H1 (cell line): ENCODE results near the gene MBOAT2. TPM values are rescaled to one million over a fixed set of nuclear protein-coding genes. Genes with fewer than 3 reads are reported as not detected.

ENCODE experiments used
- CTCF ChIA-PET: fragments of 300-600 bp; sonication (Branson Sonifier 250); formaldehyde crosslinking; loops from one replicate; lab custom pipeline; 2021; ENCODE audit not compliant: partially characterized antibody; lab: Charles Lee
- POLR2A ChIA-PET: fragments of 300-600 bp; sonication (Branson Sonifier 250); formaldehyde crosslinking; loops from one replicate; lab custom pipeline; 2021; ENCODE audit warnings: inconsistent platforms; ENCODE audit not compliant: partially characterized antibody; lab: Charles Lee
- DNase-seq, 2 experiments: peaks; one replicate each; pipeline versions ENCODE4 v3.0.0 to v3.0.0-alpha.2; 2010 to 2022; ENCODE audit warnings: low spot score in 2 of 2, low read depth in 1 of 2, mixed read lengths in 1 of 2
- FAIRE-seq: peaks from 2 replicates; lab custom pipeline; 2011; peaks lifted over from hg19 to GRCh38; lab: Jason Lieb, UNC
- H2AFZ ChIP-seq: 2 replicates; pipeline ENCODE4 v1.8.1; 2012; ENCODE audit warnings: low read length, inconsistent platforms
- H2AK5ac ChIP-seq: 2 replicates; pipeline ENCODE4 v1.6.1; 2013; ENCODE audit warnings: low read depth, low read length
- H2BK120ac ChIP-seq: replicated peaks from 2 replicates; pipeline ENCODE3; 2013; ENCODE audit warnings: low read depth, low read length, inconsistent platforms
- H2BK12ac ChIP-seq: 2 replicates; pipeline ENCODE4 v1.6.1; 2013; ENCODE audit warnings: low read depth, low read length
- H2BK15ac ChIP-seq: 2 replicates; pipeline ENCODE4 v1.6.1; 2013; ENCODE audit warnings: low read length
- H2BK20ac ChIP-seq: 2 replicates; pipeline ENCODE4 v1.6.1; 2013; ENCODE audit warnings: low read length
- H2BK5ac ChIP-seq: 2 replicates; pipeline ENCODE4 v1.6.1; 2013; ENCODE audit warnings: low read depth, low read length
- H3K14ac ChIP-seq: 2 replicates; pipeline ENCODE4 v1.6.1; 2013; ENCODE audit warnings: inconsistent platforms; ENCODE audit not compliant: insufficient read length
- H3K18ac ChIP-seq: 2 replicates; pipeline ENCODE4 v1.6.1; 2013; ENCODE audit warnings: low read length; ENCODE audit errors: extremely low read depth
- H3K23ac ChIP-seq: 2 replicates; pipeline ENCODE4 v1.6.1; 2013; ENCODE audit warnings: inconsistent platforms; ENCODE audit not compliant: insufficient read length
- H3K23me2 ChIP-seq: 2 replicates; pipeline ENCODE4 v1.6.1; 2013; ENCODE audit warnings: low read depth, low read length
- H3K27ac ChIP-seq: 2 replicates; pipeline ENCODE4 v1.6.1; 2011; ENCODE audit warnings: low read depth, low read length, inconsistent platforms
- H3K27me3 ChIP-seq, 4 experiments: replicated peaks in 1 of 4; 1 replicate in 1 of 4; 2 replicates in 3 of 4; pipeline versions ENCODE4 v1.6.1 to v1.8.1; 2011 to 2013; ENCODE audit warnings: low read length in 3 of 4, mild to moderate bottlenecking in 3 of 4, inconsistent platforms in 2 of 4, mixed read lengths in 2 of 4, moderate library complexity in 1 of 4; ENCODE audit not compliant: control insufficient read depth in 3 of 4, insufficient read depth in 3 of 4; ENCODE audit errors: extremely low read depth in 1 of 4
- H3K36me3 ChIP-seq, 4 experiments: 2 replicates each; pipeline versions ENCODE4 v1.6.1 to v1.8.1; 2011 to 2013; ENCODE audit warnings: mild to moderate bottlenecking in 4 of 4, low read length in 3 of 4, moderate library complexity in 2 of 4, control low read depth in 1 of 4, inconsistent platforms in 1 of 4; ENCODE audit not compliant: insufficient read depth in 4 of 4, control insufficient read depth in 2 of 4
- H3K4ac ChIP-seq: replicated peaks from 2 replicates; pipeline ENCODE3; 2013; ENCODE audit warnings: low read length, low read depth, mixed read lengths, inconsistent platforms; ENCODE audit not compliant: insufficient read length
- H3K4me1 ChIP-seq, 4 experiments: replicated peaks in 1 of 4; 1 replicate in 1 of 4; 2 replicates in 3 of 4; pipeline versions ENCODE4 v1.6.1 to v1.8.1; 2011 to 2013; ENCODE audit warnings: low read length in 3 of 4, inconsistent platforms in 2 of 4, mixed read lengths in 1 of 4; ENCODE audit not compliant: insufficient read depth in 4 of 4, control insufficient read depth in 3 of 4
- H3K4me2 ChIP-seq, 2 experiments: 2 replicates each; pipeline versions ENCODE4 v1.6.1 to v1.8.1; 2011 to 2013; ENCODE audit warnings: low read depth in 2 of 2, low read length in 2 of 2, control low read depth in 1 of 2, inconsistent platforms in 1 of 2, mild to moderate bottlenecking in 1 of 2; ENCODE audit not compliant: insufficient read depth in 1 of 2
- H3K4me3 ChIP-seq, 4 experiments: fragments of 200-600, 300-600 bp in 1 of 4; sonication (generic), shearing (Covaris generic), sonication (Bioruptor Twin) in 1 of 4; 2 replicates each; pipeline versions ENCODE4 v1.5.1 to v1.8.1; 2011 to 2016; ENCODE audit warnings: low read length in 4 of 4, low read depth in 3 of 4, control low read depth in 2 of 4, inconsistent platforms in 2 of 4, mild to moderate bottlenecking in 2 of 4, mixed read lengths in 1 of 4, moderate library complexity in 1 of 4; ENCODE audit not compliant: insufficient read depth in 2 of 4; ENCODE audit errors: extremely low read depth in 1 of 4
- H3K56ac ChIP-seq: replicated peaks from 2 replicates; pipeline ENCODE3; 2013; ENCODE audit warnings: low read depth, mild to moderate bottlenecking, mixed read lengths, low read length, inconsistent platforms; ENCODE audit not compliant: insufficient read length
- H3K79me1 ChIP-seq: 2 replicates; pipeline ENCODE4 v1.6.1; 2013; ENCODE audit warnings: low read depth, low read length, control low read depth
- H3K79me2 ChIP-seq, 2 experiments: 2 replicates each; pipeline versions ENCODE4 v1.6.1 to v1.8.1; 2012 to 2013; ENCODE audit warnings: low read length in 2 of 2, mild to moderate bottlenecking in 2 of 2, inconsistent platforms in 1 of 2; ENCODE audit not compliant: insufficient read depth in 2 of 2, control insufficient read depth in 1 of 2
- H3K9ac ChIP-seq, 4 experiments: replicated peaks in 1 of 4; 1 replicate in 1 of 4; 2 replicates in 3 of 4; pipeline versions ENCODE4 v1.6.1 to v1.8.1; 2011 to 2013; ENCODE audit warnings: low read depth in 3 of 4, low read length in 3 of 4, control low read depth in 2 of 4, mild to moderate bottlenecking in 2 of 4, moderate library complexity in 2 of 4, inconsistent platforms in 1 of 4; ENCODE audit errors: extremely low read depth in 1 of 4
- H3K9me3 ChIP-seq, 2 experiments: 2 replicates each; pipeline versions ENCODE4 v1.6.1 to v1.8.1; 2012 to 2013; ENCODE audit warnings: mild to moderate bottlenecking in 2 of 2, moderate library complexity in 2 of 2, control low read depth in 1 of 2, inconsistent platforms in 1 of 2, low read depth in 1 of 2, low read length in 1 of 2, mixed read lengths in 1 of 2; ENCODE audit not compliant: insufficient read depth in 2 of 2
- H4K20me1 ChIP-seq, 2 experiments: replicated peaks in 1 of 2; 2 replicates each; pipeline versions ENCODE3 to v1.8.1; 2011 to 2013; ENCODE audit warnings: inconsistent platforms in 2 of 2, low read length in 2 of 2, mild to moderate bottlenecking in 1 of 2; ENCODE audit not compliant: insufficient read depth in 2 of 2, control insufficient read depth in 1 of 2
- H4K5ac ChIP-seq: 2 replicates; pipeline ENCODE4 v1.6.1; 2013; ENCODE audit warnings: low read length, low read depth, mixed read lengths, inconsistent platforms; ENCODE audit not compliant: insufficient read length
- H4K8ac ChIP-seq: 2 replicates; pipeline ENCODE4 v1.8.0; 2013; ENCODE audit warnings: mild to moderate bottlenecking, moderate library complexity, low read length, inconsistent platforms; ENCODE audit not compliant: insufficient read depth; ENCODE audit errors: extremely low read depth
- H4K91ac ChIP-seq: replicated peaks from 2 replicates; pipeline ENCODE3; 2013; ENCODE audit warnings: low read length, mixed read lengths, inconsistent platforms; ENCODE audit not compliant: insufficient read length
- NRF1 ChIP-seq: IDR thresholded peaks from 2 replicates; pipeline ENCODE4 v1.6.1; 2011; ENCODE audit warnings: mild to moderate bottlenecking, low read depth, low read length, improper control_type of control experiment
- SP2 ChIP-seq: IDR thresholded peaks from 2 replicates; pipeline ENCODE4 v1.6.1; 2012; ENCODE audit warnings: mild to moderate bottlenecking, low read length, inconsistent platforms
- YY1 ChIP-seq: IDR thresholded peaks from 2 replicates; pipeline ENCODE4 v1.6.1; 2011; ENCODE audit warnings: low read depth, mild to moderate bottlenecking, low read length
- WGBS, 2 experiments: shearing (Covaris generic) in 1 of 2; methylation state at CpG; one replicate each; pipeline versions ENCODE4 v1.1.6 to v1.1.7; 2013 to 2015; ENCODE audit warnings: low lambda C conversion rate in 2 of 2, mixed read lengths in 2 of 2, inconsistent platforms in 1 of 2, low coverage in 1 of 2, missing lambda C conversion rate in 1 of 2; ENCODE audit not compliant: insufficient replicate concordance in 2 of 2, insufficient coverage in 1 of 2, insufficient read length in 1 of 2; ENCODE audit errors: extremely low coverage in 1 of 2, missing lambda C conversion rate in 1 of 2; 5-methylcytosine and 5-hydroxymethylcytosine counted together
- polyA plus RNA-seq, 7 experiments: library from polyadenylated mRNA; depleted of rRNA in 3 of 7; stranded (reverse) in 5 of 7; unstranded in 2 of 7; fragments of >200 nt in 5 of 7; fragments of 200-250 nt in 2 of 7; gene quantifications; 1 replicate in 5 of 7; 2 replicates in 1 of 7; 4 replicates in 1 of 7; pipeline versions ENCODE4 v1.2.1 to v1.2.3, GENCODE V29; 2011 to 2013; ENCODE audit warnings: missing spikeins in 2 of 7, mixed read lengths in 2 of 7
- total RNA-seq: library from RNA; stranded (reverse); fragmentation: NEBNext Ultra II Directional; extraction: Animal tissue kit (Norgen Biotek cat#: 25700); gene quantifications from 2 replicates; pipeline ENCODE4 v1.2.1, GENCODE V29; 2021

Gene MBOAT2
- total and polyA plus RNA-seq, 2 of the 8 experiments (the other 6 are each of a cell fraction or from before 2014, with no cell fraction given) = 11.2 to 23.4 TPM

GRCh38 chr2:9008951-9009664 lies 5.6 kb upstream of the MBOAT2 start:
- CTCF ChIA-PET = interaction anchor here (1.0 kb wide), 1 partner anchor 136 kb away, joined by 3 read pairs; no protein-coding TSS in a partner anchor
- POLR2A ChIA-PET = no interaction called here
- H3K27ac ChIP-seq = no peak overlapping the region

More at GRCh38 chr2:9008951-9009664, 5.6 kb upstream of the MBOAT2 start:
- Histone ChIP-seq H3K27me3 (no peaks in the 10 kb centered on the region), H3K9me3 (no peaks in the 10 kb centered on the region), H3K9ac (no peak overlapping the region), H2BK12ac (no peak overlapping the region), H4K8ac (no peak overlapping the region), H3K79me2 (no peaks in the 10 kb centered on the region), H2AK5ac (no peak overlapping the region), H2BK5ac (no peak overlapping the region), H4K5ac (no peak overlapping the region), H2BK15ac (no peak overlapping the region), H3K4me2 (no peak overlapping the region), H3K4me3 (no peak overlapping the region), H2AFZ (no peak overlapping the region), H3K79me1 (no peaks in the 10 kb centered on the region), H3K4me1 (peaks cover 0 to 3% (median 0%) of the 10 kb centered on the region in 4 experiments; a peak in 2 of 7 replicates), H3K14ac (no peak overlapping the region), H3K36me3 (no peaks in the 10 kb centered on the region; a peak in 1 of 8 replicates), H3K23me2 (peaks cover 5% of the 10 kb centered on the region), H2BK20ac (no peak overlapping the region), H3K4ac (no peak overlapping the region)
- FAIRE-seq = no peak
- WGBS, 2 experiments = 96% methylated on average over 1 of the region's 1 CpG; no CpG with 5 or more reads in 1 of the 2 experiments
- no peak for TF ChIP-seq NRF1
- TF ChIP-seq YY1 = no peak
- no peak for TF ChIP-seq SP2
- TF ChIP-seq, all 59 proteins: peak for 0
- no peak for DNase-seq
- Histone ChIP-seq H4K91ac (no peak overlapping the region), H3K18ac (no peak overlapping the region), H4K20me1 (no peaks in the 10 kb centered on the region), H3K56ac (no peak overlapping the region), H3K23ac (no peak overlapping the region), H2BK120ac (no peak overlapping the region)
